VCaP (cell line): Measurements from ENCODE around the gene PTPRN2.

Experiments used
- H3K27ac ChIP-seq: fragments of 450-650 bp; 2 replicates; pipeline ENCODE4 v1.5.1; 2017
- TF ChIP-seq, protein P1 (sequence below): fragments of 450-650 bp; conservative IDR thresholded peaks from 2 replicates; pipeline ENCODE4 v1.5.1; 2017; ENCODE audit warnings: mild to moderate bottlenecking, moderate library complexity

The PTPRN2 gene

DNA sequence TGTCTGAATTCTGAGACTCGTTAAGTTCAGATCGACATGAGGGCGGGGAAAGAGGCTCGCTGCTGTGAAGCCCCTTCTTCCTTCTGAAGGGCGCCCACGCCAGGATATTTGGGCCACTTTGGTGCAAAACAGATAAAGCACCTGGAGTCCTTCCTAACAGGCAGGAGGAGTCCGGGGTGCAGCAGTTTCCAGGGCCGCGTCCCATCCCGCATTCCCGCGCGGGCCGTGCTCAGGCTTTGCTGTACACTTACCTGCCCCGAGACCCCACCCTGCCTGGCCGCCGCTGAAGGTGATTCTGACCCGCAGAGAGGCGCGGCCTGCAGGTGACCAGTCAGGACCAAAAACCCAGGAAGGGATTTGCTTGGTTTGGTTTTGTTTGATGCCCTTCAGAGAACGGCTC lies 454.6 kb downstream of the PTPRN2 start:
- TF ChIP-seq, protein P1, sequence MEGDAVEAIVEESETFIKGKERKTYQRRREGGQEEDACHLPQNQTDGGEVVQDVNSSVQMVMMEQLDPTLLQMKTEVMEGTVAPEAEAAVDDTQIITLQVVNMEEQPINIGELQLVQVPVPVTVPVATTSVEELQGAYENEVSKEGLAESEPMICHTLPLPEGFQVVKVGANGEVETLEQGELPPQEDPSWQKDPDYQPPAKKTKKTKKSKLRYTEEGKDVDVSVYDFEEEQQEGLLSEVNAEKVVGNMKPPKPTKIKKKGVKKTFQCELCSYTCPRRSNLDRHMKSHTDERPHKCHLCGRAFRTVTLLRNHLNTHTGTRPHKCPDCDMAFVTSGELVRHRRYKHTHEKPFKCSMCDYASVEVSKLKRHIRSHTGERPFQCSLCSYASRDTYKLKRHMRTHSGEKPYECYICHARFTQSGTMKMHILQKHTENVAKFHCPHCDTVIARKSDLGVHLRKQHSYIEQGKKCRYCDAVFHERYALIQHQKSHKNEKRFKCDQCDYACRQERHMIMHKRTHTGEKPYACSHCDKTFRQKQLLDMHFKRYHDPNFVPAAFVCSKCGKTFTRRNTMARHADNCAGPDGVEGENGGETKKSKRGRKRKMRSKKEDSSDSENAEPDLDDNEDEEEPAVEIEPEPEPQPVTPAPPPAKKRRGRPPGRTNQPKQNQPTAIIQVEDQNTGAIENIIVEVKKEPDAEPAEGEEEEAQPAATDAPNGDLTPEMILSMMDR, result no peak
- H3K27ac ChIP-seq, result no peak overlapping the region

DNA sequence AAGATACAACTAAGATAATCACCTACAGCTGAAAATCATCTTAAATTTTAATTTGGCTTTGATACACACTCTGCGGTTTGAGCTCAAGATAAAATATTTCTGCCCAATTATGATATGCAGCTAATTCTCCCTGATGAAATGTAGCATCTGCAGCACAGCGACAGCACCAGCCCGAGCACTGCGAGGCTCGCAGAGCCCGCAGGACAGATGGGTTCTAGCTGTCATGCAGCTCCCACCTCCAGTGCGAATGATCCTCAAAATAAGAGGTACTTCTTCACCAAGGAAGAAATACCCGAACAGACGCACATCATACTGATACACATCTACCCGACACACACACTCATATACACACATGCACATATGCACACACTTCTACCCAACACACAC lies 457.6 kb downstream of the PTPRN2 start:
- no peak overlapping the region for H3K27ac ChIP-seq
- TF ChIP-seq, protein P1, result no peak

DNA sequence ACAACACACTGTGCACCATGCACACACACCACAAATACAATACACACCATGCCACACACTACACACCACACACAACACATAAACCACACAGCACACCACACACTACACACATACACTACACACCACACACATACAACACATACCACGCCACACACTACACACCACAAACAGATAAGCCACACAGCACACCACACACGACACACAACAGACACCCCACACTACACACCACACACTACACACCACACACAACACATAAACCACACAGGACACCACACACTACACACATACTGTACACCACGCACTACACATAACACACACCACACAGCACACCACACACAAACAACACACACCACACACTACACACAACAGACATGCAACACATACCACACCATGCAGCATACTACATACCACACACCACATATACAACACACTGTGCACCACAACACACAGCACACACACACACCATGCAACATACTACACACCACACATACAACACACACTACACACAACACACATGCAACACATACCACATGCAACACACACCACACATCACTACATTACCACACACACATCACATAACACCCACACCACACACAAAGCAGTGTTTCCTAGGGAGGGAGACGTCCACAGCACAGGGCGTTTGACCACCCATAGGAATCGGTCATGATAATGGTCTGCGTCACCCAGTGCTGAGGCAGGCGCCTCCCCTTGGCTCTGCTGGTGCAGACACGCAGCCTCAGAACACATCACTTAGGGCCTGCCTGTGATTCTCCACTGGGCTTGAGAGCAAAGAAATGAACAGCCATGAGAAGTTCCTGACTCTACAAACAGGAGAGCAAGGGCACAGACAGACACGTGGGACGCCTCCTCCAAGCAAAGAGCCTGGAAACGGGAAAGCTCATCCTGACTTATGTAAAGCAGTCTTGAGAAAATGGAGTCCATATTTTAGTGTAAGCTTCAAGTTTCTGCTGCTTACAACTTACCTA lies 458.3 kb downstream of the PTPRN2 start:
- TF ChIP-seq, protein P1, result no peak
- no peak overlapping the region for H3K27ac ChIP-seq

DNA sequence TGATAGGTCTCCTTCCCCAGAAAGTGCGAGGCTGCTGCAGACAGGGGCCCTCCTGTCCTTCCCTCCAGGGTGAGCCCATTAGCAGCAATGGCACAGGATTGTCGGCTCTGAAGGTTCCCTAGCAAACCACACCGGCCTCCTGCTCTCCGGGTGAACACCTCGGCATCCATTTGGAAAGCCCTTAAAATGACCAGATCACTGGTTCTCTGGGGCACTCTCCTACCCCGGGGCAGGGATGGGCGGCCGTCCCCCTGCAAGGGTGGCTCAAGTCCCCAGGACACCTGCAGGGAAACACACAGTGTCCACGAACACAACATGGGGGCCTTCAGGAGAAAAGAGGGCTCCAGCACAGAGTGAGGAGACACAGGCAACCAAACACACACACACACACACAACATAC lies 459.1 kb downstream of the PTPRN2 start:
- TF ChIP-seq, protein P1, result no peak
- no peak overlapping the region for H3K27ac ChIP-seq

DNA sequence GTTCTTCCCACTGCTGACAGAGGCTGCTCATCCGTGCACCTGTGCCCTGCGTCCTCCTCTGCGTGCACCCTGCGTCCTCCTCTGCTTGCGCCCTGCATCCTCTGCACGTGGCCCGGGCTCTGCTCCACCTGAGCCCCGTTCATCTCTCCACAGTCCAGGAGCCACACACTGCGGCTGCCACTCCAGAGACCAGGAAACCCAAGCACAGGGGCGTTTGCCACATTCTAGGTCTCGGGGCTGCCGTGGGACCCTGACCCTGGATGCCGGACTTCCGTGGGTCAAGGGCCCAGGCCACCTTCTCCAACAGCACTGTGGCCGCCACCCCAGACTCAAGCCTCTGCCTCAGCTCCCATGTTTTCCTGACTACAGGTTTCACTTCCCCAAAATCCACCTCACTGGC lies 460.4 kb downstream of the PTPRN2 start:
- no peak overlapping the region for H3K27ac ChIP-seq
- TF ChIP-seq, protein P1, result no peak

DNA sequence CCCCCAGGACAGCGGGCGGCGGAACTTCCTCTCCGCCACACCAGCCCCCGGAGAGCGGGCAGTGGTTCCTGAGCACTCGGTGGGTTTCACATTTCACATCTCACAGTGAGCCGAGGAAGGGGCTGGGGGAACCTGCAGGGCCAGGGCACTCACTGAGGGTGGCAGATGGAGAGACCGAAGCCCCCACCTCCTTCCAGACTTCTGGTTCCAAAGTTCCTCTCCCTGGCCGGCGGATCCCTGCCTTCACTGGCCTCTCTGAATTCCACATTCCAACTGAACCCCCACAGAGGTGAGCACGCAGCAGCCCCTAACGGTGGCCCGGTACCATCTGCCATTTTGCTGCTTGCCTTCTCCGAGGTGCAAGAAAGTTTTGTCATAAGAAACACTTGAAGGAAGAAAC lies 461.0 kb downstream of the PTPRN2 start:
- no peak overlapping the region for H3K27ac ChIP-seq
- TF ChIP-seq, protein P1, result no peak

DNA sequence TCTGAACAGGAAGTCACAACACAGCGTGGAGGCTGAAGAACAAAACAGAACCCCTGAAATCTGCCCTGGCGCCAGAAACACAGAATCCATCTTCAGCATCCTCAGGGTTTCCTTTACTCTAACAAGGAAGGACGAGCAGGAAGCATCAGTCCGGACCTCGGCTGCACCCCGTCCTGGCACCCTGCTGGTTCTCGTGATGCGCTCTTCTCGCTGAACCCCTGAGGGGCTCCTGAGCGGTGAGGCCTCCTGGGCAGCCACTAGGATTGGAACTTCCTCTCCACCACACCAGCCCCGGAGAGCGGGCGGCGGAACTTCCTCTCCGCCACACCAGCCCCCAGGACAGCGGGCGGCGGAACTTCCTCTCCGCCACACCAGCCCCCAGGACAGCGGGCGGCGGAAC lies 461.9 kb downstream of the PTPRN2 start:
- TF ChIP-seq, protein P1, result no peak
- no peak overlapping the region for H3K27ac ChIP-seq
